SK-N-SH treated with all-trans-retinoic acid at 6 μM for 48 hours (cell line): ENCODE measurements around the gene NAPG.
"Not testable (repeated sequence)": the region's sequence is repeated elsewhere in the genome, so short reads cannot be mapped to it uniquely, and the experiment has no call there.

Source experiments
- ATAC-seq: fragments of 200-7000 bp; cut with Tn5 transposase; 3 replicates; pipeline ENCODE4 v1.9.1; 2020; ENCODE audit warnings: mild to moderate bottlenecking, moderate library complexity
- BACH2 ChIP-seq: fragments of 250-450 bp; sonication (Bioruptor Pico); IDR thresholded peaks from 2 replicates; pipeline ENCODE4 v1.9.0; 2021; ENCODE audit warnings: mild to moderate bottlenecking, borderline replicate concordance
- CSDC2 ChIP-seq: fragments of 250-450 bp; sonication (Bioruptor Pico); IDR thresholded peaks from 2 replicates; pipeline ENCODE4 v1.5.0; 2020; ENCODE audit warnings: mild to moderate bottlenecking, moderate library complexity
- ESRRG ChIP-seq: fragments of 250-450 bp; sonication (Bioruptor Pico); IDR thresholded peaks from 2 replicates; pipeline ENCODE4 v1.6.1; 2021; ENCODE audit warnings: mild to moderate bottlenecking
- GLIS3 ChIP-seq: fragments of 250-450 bp; sonication (Bioruptor Pico); IDR thresholded peaks from 2 replicates; pipeline ENCODE4 v1.5.0; 2020; ENCODE audit warnings: mild to moderate bottlenecking, moderate library complexity
- ISL1 ChIP-seq: fragments of 250-450 bp; sonication (Bioruptor Pico); IDR thresholded peaks from 2 replicates; pipeline ENCODE4 v2.1.2; 2022; ENCODE audit warnings: mild to moderate bottlenecking, moderate library complexity
- OSR1 ChIP-seq: fragments of 250-450 bp; sonication (Bioruptor Pico); IDR thresholded peaks from 2 replicates; pipeline ENCODE4 v1.8.0; 2022; ENCODE audit warnings: moderate library complexity, mild to moderate bottlenecking, inconsistent platforms
- PPARA ChIP-seq: fragments of 250-450 bp; sonication (Bioruptor Pico); IDR thresholded peaks from 2 replicates; pipeline ENCODE4 v1.5.0; 2020; ENCODE audit warnings: mild to moderate bottlenecking, borderline replicate concordance
- RARB ChIP-seq: fragments of 250-450 bp; sonication (Bioruptor Pico); IDR thresholded peaks from 2 replicates; pipeline ENCODE4 v1.8.0; 2021; ENCODE audit warnings: mild to moderate bottlenecking, moderate library complexity
- TCF4 ChIP-seq: fragments of 250-450 bp; sonication (Bioruptor Pico); IDR thresholded peaks from 2 replicates; pipeline ENCODE4 v1.8.0; 2021; ENCODE audit warnings: mild to moderate bottlenecking, moderate library complexity, borderline replicate concordance
- ZFP3 ChIP-seq: fragments of 250-450 bp; sonication (Bioruptor Pico); IDR thresholded peaks from 2 replicates; pipeline ENCODE4 v1.5.0; 2020; ENCODE audit warnings: mild to moderate bottlenecking, moderate library complexity
- ZNF70 ChIP-seq: fragments of 450-650 bp; formaldehyde crosslinking; IDR thresholded peaks from 2 replicates; pipeline ENCODE4 v1.5.0; 2020; ENCODE audit warnings: mild to moderate bottlenecking, moderate library complexity
- ZNF8 ChIP-seq: fragments of 450-650 bp; formaldehyde crosslinking; IDR thresholded peaks from 2 replicates; pipeline ENCODE4 v1.5.0; 2020; ENCODE audit warnings: mild to moderate bottlenecking, moderate library complexity
- TF ChIP-seq, protein P1 (sequence below): fragments of 250-450 bp; sonication (Bioruptor Pico); IDR thresholded peaks from 2 replicates; pipeline ENCODE4 v1.5.1; 2020; ENCODE audit warnings: low read depth, mild to moderate bottlenecking, moderate library complexity
- TF ChIP-seq, protein P2 (sequence below): fragments of 250-450 bp; sonication (Bioruptor Pico); IDR thresholded peaks from 2 replicates; pipeline ENCODE4 v1.8.0; 2020; ENCODE audit warnings: mild to moderate bottlenecking, moderate library complexity, borderline replicate concordance

The NAPG gene

DNA sequence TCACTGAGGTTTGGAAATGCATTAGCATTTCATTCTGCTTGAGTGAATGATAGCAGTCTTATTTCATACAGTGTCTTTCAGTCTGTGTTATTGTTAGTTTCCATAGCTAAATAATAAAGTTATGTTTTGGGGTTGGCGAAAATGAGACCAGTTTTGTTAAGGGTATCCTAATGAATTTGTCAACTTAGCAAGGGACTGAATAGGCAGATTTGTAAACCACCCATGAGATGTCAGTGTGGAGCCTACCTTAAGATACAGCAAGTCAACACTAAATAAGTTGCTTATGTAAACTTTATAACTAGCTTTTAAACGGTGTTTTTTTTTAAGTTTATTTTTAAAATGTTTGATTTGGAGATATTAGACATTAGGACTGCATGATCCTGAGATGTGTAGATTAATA lies 11.9 kb downstream of the NAPG start:
- ATAC-seq = no peak

GRCh38 chr18:10539124-10539523 lies 13.3 kb downstream of the NAPG start:
- TF ChIP-seq ZNF8 = peak; percentile 58
- ATAC-seq = not testable (repeated sequence)

More for the DNA sequence above, 11.9 kb downstream of the NAPG start:
- no peak for TF ChIP-seq ISL1
- no peak for TF ChIP-seq BACH2 (CRISPR knock-in tag)
- no peak for TF ChIP-seq GLIS3 (CRISPR knock-in tag)
- TF ChIP-seq ZNF8 = no peak
- no peak for TF ChIP-seq ZFP3 (CRISPR knock-in tag)
- TF ChIP-seq, protein P1, sequence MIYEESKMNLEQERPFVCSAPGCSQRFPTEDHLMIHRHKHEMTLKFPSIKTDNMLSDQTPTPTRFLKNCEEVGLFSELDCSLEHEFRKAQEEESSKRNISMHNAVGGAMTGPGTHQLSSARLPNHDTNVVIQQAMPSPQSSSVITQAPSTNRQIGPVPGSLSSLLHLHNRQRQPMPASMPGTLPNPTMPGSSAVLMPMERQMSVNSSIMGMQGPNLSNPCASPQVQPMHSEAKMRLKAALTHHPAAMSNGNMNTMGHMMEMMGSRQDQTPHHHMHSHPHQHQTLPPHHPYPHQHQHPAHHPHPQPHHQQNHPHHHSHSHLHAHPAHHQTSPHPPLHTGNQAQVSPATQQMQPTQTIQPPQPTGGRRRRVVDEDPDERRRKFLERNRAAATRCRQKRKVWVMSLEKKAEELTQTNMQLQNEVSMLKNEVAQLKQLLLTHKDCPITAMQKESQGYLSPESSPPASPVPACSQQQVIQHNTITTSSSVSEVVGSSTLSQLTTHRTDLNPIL (CRISPR knock-in tag) = no peak
- TF ChIP-seq, protein P2, sequence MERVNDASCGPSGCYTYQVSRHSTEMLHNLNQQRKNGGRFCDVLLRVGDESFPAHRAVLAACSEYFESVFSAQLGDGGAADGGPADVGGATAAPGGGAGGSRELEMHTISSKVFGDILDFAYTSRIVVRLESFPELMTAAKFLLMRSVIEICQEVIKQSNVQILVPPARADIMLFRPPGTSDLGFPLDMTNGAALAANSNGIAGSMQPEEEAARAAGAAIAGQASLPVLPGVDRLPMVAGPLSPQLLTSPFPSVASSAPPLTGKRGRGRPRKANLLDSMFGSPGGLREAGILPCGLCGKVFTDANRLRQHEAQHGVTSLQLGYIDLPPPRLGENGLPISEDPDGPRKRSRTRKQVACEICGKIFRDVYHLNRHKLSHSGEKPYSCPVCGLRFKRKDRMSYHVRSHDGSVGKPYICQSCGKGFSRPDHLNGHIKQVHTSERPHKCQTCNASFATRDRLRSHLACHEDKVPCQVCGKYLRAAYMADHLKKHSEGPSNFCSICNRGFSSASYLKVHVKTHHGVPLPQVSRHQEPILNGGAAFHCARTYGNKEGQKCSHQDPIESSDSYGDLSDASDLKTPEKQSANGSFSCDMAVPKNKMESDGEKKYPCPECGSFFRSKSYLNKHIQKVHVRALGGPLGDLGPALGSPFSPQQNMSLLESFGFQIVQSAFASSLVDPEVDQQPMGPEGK (CRISPR knock-in tag) = no peak
- TF ChIP-seq OSR1 (CRISPR knock-in tag) = no peak
- TF ChIP-seq PPARA (CRISPR knock-in tag) = no peak

DNA sequence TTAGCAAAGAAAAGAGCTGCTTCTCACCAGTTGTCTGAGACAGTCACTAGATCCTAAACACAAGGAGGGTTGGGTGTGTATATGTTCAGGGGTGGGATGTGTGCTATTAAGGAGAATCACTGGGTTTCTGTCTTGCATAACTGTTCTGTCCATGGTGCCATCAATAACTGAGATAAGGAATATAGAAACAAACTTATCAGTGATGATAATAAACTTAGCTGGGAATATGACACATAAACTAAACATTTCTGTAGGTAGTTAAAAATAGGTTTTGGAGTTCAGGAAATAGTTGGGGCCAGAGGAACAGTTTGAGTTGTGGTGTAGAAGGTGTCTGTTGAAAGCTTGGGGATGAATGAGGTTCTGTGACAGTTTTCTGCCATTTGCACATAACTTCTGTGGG lies 17.4 kb downstream of the NAPG start:
- TF ChIP-seq, protein P1 (CRISPR knock-in tag) = no peak
- TF ChIP-seq TCF4 (CRISPR knock-in tag) (no peak), BACH2 (CRISPR knock-in tag) (no peak)
- ATAC-seq = no peak

DNA sequence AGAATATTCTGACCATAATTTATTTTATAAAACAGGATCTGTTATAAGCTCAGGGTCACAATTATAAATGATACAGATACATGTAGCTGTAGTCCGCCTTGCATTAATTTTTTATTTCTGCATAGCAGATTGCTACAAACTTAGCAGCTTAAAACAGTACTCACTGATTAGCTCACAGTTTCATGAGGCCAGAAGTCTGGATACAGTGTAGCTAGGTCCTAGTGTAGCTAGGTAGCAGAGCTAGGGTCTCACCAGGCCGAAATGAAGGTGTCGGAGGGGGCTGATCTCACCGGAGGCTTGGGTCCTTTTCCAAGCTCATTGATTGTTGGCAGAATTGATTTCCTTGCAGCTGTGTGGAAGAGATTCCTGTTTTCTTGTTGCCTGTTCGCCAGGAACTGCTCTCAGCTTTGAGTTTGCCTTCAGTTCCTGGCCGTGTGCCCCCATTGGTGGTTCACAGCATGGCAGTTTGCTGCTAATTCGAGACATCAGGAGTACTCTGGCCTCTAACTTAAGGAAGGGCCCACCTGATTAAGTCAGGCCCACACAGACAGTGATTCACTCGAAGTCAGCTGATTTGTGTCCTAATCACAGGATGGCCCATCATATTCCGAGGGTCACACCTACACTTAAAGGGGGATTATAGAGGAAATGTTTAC lies 18.4 kb downstream of the NAPG start:
- ATAC-seq = no peak
- TF ChIP-seq GLIS3 (CRISPR knock-in tag) (no peak), OSR1 (CRISPR knock-in tag) (no peak)
- TF ChIP-seq, protein P2 (CRISPR knock-in tag) = no peak

DNA sequence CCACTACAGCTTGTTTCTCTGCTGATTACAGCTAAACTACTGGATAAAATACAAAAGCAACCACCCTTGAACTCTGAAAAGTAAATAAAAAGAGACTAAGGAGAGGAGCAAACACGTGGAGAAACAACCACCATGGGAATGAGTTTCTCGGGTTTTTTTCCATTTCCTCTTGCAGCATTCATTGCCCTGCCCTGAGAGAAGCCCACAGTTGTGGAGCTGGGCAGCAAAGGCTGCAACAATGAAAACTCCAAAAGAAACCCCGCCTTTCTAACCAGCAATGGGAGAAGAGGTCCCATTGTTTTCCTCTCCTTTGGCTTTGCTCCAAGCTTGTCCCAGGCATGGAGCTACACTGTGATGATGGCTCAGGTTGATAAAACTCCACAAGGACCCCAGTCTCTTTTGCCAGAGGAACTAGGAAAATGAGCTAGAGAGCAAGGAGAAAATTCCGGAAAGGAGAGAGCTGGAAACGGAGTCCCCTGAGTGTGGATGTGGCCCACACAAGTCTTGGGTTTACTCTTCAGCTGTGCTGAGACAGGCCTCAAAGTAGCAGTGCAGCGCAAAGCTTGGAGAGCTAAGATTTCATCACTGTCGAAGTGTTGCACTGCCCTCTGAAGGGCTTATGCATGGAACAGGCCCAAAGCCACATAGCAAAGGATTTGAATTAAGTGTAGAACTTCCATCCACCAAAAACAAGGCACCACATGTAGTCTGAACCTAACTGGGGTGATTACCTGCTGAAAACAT lies 20.9 kb downstream of the NAPG start:
- ATAC-seq = no peak
- TF ChIP-seq, protein P2 (CRISPR knock-in tag) = no peak
- TF ChIP-seq OSR1 (CRISPR knock-in tag) (no peak), CSDC2 (CRISPR knock-in tag) (no peak), RARB (CRISPR knock-in tag) (no peak), ZNF70 (CRISPR knock-in tag) (no peak), ESRRG (CRISPR knock-in tag) (no peak)
- TF ChIP-seq, protein P1 (CRISPR knock-in tag) = no peak
- TF ChIP-seq, all 23 proteins: peak for 0
